Chondrocyte (in vitro differentiated cells): ENCODE measurements around the gene RERE. TPM values are rescaled to one million over a fixed set of nuclear protein-coding genes. Genes with fewer than 3 reads are reported as not detected.

Experiments used
- DNase-seq: peaks from one replicate; pipeline ENCODE4 v3.0.0; 2021; ENCODE audit warnings: mixed read lengths, low spot score
- H3K27ac Mint-ChIP-seq: one replicate; pipeline ENCODE4 v1.8.0; 2021; ENCODE audit warnings: mild to moderate bottlenecking, moderate library complexity, mixed read lengths; ENCODE audit not compliant: unreplicated experiment
- H3K27me3 Mint-ChIP-seq: 2 replicates; pipeline ENCODE4 v1.8.0; 2021; ENCODE audit warnings: low read depth, mixed read lengths
- H3K36me3 Mint-ChIP-seq: 2 replicates; pipeline ENCODE4 v1.8.0; 2021; ENCODE audit warnings: low read depth, mixed read lengths
- H3K4me1 Mint-ChIP-seq: 2 replicates; pipeline ENCODE4 v1.8.0; 2021; ENCODE audit warnings: low read depth, mild to moderate bottlenecking, mixed read lengths
- H3K4me3 Mint-ChIP-seq: one replicate; pipeline ENCODE4 v1.8.0; 2021; ENCODE audit warnings: mild to moderate bottlenecking, moderate library complexity, mixed read lengths; ENCODE audit not compliant: unreplicated experiment
- H3K9me3 Mint-ChIP-seq: 2 replicates; pipeline ENCODE4 v1.8.0; 2021; ENCODE audit warnings: low read depth, mixed read lengths
- total RNA-seq: library from RNA; stranded (reverse); gene quantifications from 3 replicates; pipeline ENCODE4 v1.2.1, GENCODE V29; 2021
- TF ChIP-seq, protein P1 (sequence below): fragments of 200-600 bp; sonication (generic); IDR thresholded peaks from 2 replicates; pipeline ENCODE4 v1.5.0; 2021; ENCODE audit warnings: antibody characterized with exemption, mild to moderate bottlenecking, moderate library complexity

RERE gene
- total RNA-seq, 1 donor from 2014 or later, result 64.9 TPM

DNA sequence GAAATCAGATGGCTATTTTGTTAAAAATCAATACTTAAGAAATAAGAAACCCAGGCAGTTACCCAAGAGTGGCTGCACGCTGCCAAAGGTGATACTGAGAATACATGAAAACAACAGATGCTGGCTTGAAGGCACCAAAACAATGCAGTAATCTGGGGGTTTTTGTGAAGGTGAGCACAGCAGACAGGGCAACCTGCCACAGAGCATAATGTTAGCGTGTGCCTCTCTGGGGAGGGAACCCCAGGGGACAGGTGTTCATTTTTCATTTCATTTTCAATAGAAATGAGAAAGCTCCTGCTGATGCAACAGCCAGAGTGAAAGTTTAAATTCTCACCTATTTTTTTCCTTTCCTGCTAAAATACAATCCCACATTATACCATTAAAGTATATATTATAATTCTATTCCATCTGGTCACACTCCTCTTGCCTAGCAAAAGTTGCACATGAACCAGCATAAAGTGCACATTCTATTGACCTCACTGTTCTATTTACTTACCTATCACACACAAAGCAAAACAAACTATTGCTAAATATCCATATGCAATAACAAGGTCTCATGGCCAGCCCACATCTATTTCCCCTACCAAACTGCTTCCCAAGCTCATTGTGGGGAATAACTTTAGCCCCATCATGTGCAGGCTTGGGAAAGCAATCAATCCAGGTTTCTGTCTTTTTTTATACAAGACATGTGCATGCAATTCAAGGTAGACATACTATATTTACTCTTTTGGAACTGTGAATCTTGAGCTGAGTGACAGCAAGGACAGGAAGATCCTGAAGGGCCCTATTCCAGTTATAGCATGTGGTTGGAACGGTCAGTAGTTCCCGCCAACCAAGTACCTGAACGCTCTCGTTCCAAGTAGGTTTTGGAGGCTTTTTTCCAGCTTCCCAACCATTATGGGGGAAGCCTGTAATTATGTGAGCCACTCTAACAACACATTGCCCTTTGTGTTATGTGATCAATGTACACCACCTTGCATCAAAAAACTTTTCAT lies 173.6 kb downstream of the RERE start:
- Mint-ChIP-seq H3K9me3 (no peaks in the 10 kb centered on the region), H3K27me3 (no peaks in the 10 kb centered on the region), H3K4me1 (peaks cover 32% of the 10 kb centered on the region), H3K27ac (no peak overlapping the region), H3K36me3 (no peaks in the 10 kb centered on the region), H3K4me3 (no peak overlapping the region)
- no peak for DNase-seq
- TF ChIP-seq, protein P1, sequence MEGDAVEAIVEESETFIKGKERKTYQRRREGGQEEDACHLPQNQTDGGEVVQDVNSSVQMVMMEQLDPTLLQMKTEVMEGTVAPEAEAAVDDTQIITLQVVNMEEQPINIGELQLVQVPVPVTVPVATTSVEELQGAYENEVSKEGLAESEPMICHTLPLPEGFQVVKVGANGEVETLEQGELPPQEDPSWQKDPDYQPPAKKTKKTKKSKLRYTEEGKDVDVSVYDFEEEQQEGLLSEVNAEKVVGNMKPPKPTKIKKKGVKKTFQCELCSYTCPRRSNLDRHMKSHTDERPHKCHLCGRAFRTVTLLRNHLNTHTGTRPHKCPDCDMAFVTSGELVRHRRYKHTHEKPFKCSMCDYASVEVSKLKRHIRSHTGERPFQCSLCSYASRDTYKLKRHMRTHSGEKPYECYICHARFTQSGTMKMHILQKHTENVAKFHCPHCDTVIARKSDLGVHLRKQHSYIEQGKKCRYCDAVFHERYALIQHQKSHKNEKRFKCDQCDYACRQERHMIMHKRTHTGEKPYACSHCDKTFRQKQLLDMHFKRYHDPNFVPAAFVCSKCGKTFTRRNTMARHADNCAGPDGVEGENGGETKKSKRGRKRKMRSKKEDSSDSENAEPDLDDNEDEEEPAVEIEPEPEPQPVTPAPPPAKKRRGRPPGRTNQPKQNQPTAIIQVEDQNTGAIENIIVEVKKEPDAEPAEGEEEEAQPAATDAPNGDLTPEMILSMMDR, result no peak

DNA sequence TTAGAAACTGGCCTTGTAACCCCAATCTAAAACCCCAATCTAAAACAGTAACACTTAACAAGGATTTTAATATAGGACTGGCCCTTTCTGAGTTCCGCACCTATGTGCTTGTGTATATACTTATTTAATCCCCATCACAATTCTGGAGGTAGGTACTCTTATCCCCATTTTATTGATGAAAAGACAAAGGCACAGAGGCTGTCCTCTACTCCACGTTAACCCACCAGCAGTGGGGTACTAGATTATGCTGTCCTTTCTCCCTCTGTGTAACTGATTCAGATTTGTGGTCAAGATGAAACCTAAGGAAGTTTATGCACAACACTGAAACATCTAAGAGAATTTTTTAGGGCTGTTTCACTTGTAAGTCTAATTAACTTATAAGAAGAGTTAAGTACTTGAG lies 175.3 kb downstream of the RERE start:
- H3K4me3 Mint-ChIP-seq, result no peak overlapping the region
- H3K36me3 Mint-ChIP-seq, result no peaks in the 10 kb centered on the region
- H3K9me3 Mint-ChIP-seq, result no peaks in the 10 kb centered on the region
- peaks cover 18% of the 10 kb centered on the region for H3K4me1 Mint-ChIP-seq
- DNase-seq, result no peak
- no peak overlapping the region for H3K27ac Mint-ChIP-seq
- no peaks in the 10 kb centered on the region for H3K27me3 Mint-ChIP-seq
- TF ChIP-seq, protein P1, result no peak

DNA sequence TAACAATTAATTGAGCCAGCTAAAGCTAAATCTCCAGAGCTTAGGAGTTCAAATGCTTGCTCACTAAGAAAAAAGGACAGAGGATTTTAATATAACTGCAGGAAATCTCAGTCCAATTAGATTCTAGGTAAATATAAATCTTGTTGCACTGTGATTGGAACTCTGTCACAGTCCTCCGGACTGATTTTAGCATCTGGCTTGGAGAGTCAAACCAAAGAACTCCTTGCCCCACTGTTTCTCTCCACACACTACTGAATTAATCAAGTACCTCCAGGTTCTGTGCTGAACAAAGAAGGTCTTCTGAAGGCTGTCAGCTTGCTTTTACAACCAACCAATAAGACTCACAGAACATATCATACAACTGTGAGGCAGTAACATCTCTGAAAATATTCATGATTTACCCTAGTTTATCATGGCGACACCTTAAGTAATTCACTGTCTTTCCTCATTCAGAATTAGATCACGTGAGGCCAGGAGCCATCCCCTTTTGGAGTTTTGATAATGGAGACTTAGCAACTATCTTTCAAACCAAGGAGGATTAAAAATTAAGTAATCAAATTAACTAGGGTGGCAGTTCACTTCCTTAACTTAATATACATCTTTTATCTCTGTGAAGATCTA lies 176.0 kb downstream of the RERE start:
- no peak overlapping the region for H3K27ac Mint-ChIP-seq
- TF ChIP-seq, protein P1, result no peak
- H3K4me1 Mint-ChIP-seq, result peaks cover 15% of the 10 kb centered on the region
- no peak overlapping the region for H3K4me3 Mint-ChIP-seq
- no peaks in the 10 kb centered on the region for H3K9me3 Mint-ChIP-seq
- H3K27me3 Mint-ChIP-seq, result no peaks in the 10 kb centered on the region
- H3K36me3 Mint-ChIP-seq, result no peaks in the 10 kb centered on the region
- DNase-seq, result no peak

DNA sequence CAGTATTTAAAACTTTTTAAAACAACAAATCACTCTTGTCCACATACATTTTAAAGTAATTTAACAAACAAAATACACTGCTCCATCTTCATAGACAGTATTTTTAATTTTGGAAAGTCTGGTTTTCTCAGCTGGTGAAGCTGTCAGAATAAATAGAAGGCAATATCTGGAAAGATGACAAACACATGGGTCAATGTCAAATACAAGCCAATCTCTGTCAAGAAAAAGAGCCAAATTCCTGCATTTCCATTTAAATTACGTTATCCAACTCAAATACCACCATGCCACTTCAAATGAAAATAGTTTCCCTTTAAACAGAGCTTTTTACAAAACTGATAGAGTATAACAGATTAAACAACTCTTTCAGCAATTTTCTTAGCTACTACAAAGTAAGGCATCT lies 176.5 kb downstream of the RERE start:
- Mint-ChIP-seq H3K4me3 (no peak overlapping the region), H3K4me1 (peaks cover 15% of the 10 kb centered on the region), H3K27me3 (no peaks in the 10 kb centered on the region), H3K9me3 (no peaks in the 10 kb centered on the region), H3K27ac (no peak overlapping the region), H3K36me3 (no peaks in the 10 kb centered on the region)
- no peak for DNase-seq
- TF ChIP-seq, protein P1, result no peak

DNA sequence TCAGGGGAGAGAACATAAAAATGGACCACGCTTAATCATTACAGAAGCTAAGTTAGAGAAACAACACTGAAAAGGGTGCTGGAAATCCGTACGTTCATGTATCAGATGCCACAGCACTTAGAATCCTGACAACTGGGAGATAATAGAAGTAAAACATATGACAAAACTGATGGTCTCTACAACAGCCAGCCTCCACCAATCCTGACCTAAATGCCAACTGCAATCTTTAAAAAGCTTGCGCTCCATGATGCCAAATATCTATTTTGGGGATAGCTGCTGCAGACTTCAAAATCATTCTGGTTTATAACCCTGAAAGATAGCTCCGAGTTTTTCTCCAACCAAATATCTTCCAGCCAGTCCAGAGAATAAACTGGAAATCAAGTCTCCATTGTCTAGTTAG lies 178.3 kb downstream of the RERE start:
- H3K4me1 Mint-ChIP-seq, result peaks cover 15% of the 10 kb centered on the region
- TF ChIP-seq, protein P1, result no peak
- no peak overlapping the region for H3K4me3 Mint-ChIP-seq
- H3K9me3 Mint-ChIP-seq, result no peaks in the 10 kb centered on the region
- H3K27ac Mint-ChIP-seq, result no peak overlapping the region
- no peaks in the 10 kb centered on the region for H3K27me3 Mint-ChIP-seq
- peaks cover under 1% of the 10 kb centered on the region for H3K36me3 Mint-ChIP-seq
- no peak for DNase-seq
